GM23338 (cell line): ENCODE results near the gene UBN2. TPM values are rescaled to one million over a fixed set of nuclear protein-coding genes. Genes with fewer than 3 reads are reported as not detected.

Source experiments
- ATAC-seq: fragments of 200-7000 bp; cut with Tn5 transposase; 3 replicates; pipeline ENCODE4 v1.9.1; 2020
- DNase-seq: peaks from one replicate; pipeline ENCODE4 v3.0.0-alpha.2; 2015; ENCODE audit warnings: low spot score
- H2AFZ ChIP-seq: fragments of 200-600 bp; sonication (generic); 2 replicates; pipeline ENCODE4 v1.8.0; 2016; ENCODE audit warnings: antibody characterized with exemption, mild to moderate bottlenecking, moderate library complexity
- H3F3A ChIP-seq: fragments of 200-600 bp; sonication (generic); replicated peaks from 2 replicates; pipeline ENCODE4 v1.8.0; 2017; ENCODE audit warnings: antibody characterized with exemption, mixed run types, low read depth
- H3K27ac ChIP-seq: fragments of 200-600 bp; sonication (generic); 2 replicates; pipeline ENCODE4 v1.6.1; 2016; ENCODE audit warnings: low read depth
- H3K27me3 ChIP-seq: fragments of 200-600 bp; sonication (generic); 2 replicates; pipeline ENCODE4 v1.8.0; 2016; ENCODE audit warnings: mild to moderate bottlenecking, mixed run types, moderate library complexity; ENCODE audit not compliant: insufficient read depth
- H3K36me3 ChIP-seq: fragments of 200-600 bp; sonication (generic); 2 replicates; pipeline ENCODE4 v1.8.0; 2016; ENCODE audit warnings: mild to moderate bottlenecking; ENCODE audit not compliant: insufficient read depth
- H3K4me1 ChIP-seq: fragments of 200-600 bp; sonication (generic); 2 replicates; pipeline ENCODE4 v1.8.0; 2016; ENCODE audit warnings: mild to moderate bottlenecking, moderate library complexity; ENCODE audit not compliant: insufficient read depth
- H3K4me2 ChIP-seq: fragments of 200-600 bp; sonication (generic); 2 replicates; pipeline ENCODE4 v1.7.1; 2017; ENCODE audit warnings: mixed run types
- H3K4me3 ChIP-seq: fragments of 200-600 bp; sonication (generic); 2 replicates; pipeline ENCODE4 v1.6.1; 2016; ENCODE audit warnings: mixed run types
- H3K79me2 ChIP-seq: fragments of 200-600 bp; sonication (generic); replicated peaks from 2 replicates; pipeline ENCODE4 v1.8.0; 2017; ENCODE audit warnings: mild to moderate bottlenecking; ENCODE audit not compliant: insufficient read depth
- H3K9me2 ChIP-seq: fragments of 200-600 bp; sonication (generic); 2 replicates; pipeline ENCODE4 v1.8.0; 2017; ENCODE audit not compliant: insufficient read depth
- H4K20me1 ChIP-seq: fragments of 200-600 bp; sonication (generic); replicated peaks from 2 replicates; pipeline ENCODE4 v1.8.0; 2017; ENCODE audit warnings: mild to moderate bottlenecking; ENCODE audit not compliant: insufficient read depth
- H3K27ac Mint-ChIP-seq: 2 replicates; pipeline ENCODE4 v1.8.0; 2020; ENCODE audit warnings: inconsistent platforms, mild to moderate bottlenecking, moderate library complexity, mixed read lengths
- H3K27me3 Mint-ChIP-seq: 3 replicates; pipeline ENCODE4 v1.8.0; 2022; ENCODE audit warnings: low read depth, mild to moderate bottlenecking, moderate library complexity, mixed read lengths, inconsistent platforms; ENCODE audit not compliant: insufficient read depth, poor library complexity
- H3K36me3 Mint-ChIP-seq: 3 replicates; pipeline ENCODE4 v1.8.0; 2021; ENCODE audit warnings: low read depth, mild to moderate bottlenecking, inconsistent platforms, moderate library complexity, mixed read lengths
- H3K4me1 Mint-ChIP-seq: 3 replicates; pipeline ENCODE4 v1.8.0; 2020; ENCODE audit warnings: mild to moderate bottlenecking, inconsistent platforms, mixed read lengths
- H3K4me3 Mint-ChIP-seq: 3 replicates; pipeline ENCODE4 v1.8.0; 2021; ENCODE audit warnings: moderate library complexity, mild to moderate bottlenecking, inconsistent platforms, mixed read lengths
- H3K9me3 Mint-ChIP-seq: 3 replicates; pipeline ENCODE4 v1.8.0; 2020; ENCODE audit warnings: moderate library complexity, mild to moderate bottlenecking, inconsistent platforms, mixed read lengths
- CREB1 ChIP-seq: fragments of 250-450 bp; sonication (Bioruptor Pico); IDR thresholded peaks from 2 replicates; pipeline ENCODE4 v1.5.0; 2020; ENCODE audit warnings: low read depth, mild to moderate bottlenecking, moderate library complexity
- EZH2 ChIP-seq: fragments of 200-600 bp; sonication (generic); IDR thresholded peaks from one replicate; pipeline ENCODE4 v1.8.0; 2017; ENCODE audit warnings: antibody characterized with exemption, mild to moderate bottlenecking, low read depth; ENCODE audit not compliant: unreplicated experiment
- EZH2phosphoT487 ChIP-seq: fragments of 200-600 bp; sonication (generic); IDR thresholded peaks from one replicate; pipeline ENCODE4 v1.8.1; 2018; ENCODE audit warnings: antibody characterized with exemption; ENCODE audit not compliant: unreplicated experiment
- JUNB ChIP-seq: IDR thresholded peaks from one replicate; pipeline ENCODE4 v1.6.1; 2016; ENCODE audit warnings: antibody characterized with exemption; ENCODE audit not compliant: unreplicated experiment
- NANOG ChIP-seq: IDR thresholded peaks from 2 replicates; pipeline ENCODE4 v1.6.1; 2016; ENCODE audit warnings: antibody characterized with exemption, borderline replicate concordance
- STAT1 ChIP-seq: IDR thresholded peaks from one replicate; pipeline ENCODE4 v1.6.1; 2016; ENCODE audit warnings: antibody characterized with exemption; ENCODE audit not compliant: unreplicated experiment
- ZNF114 ChIP-seq: fragments of 250-450 bp; sonication (Bioruptor Pico); IDR thresholded peaks from 2 replicates; pipeline ENCODE4 v1.5.0; 2020; ENCODE audit warnings: mild to moderate bottlenecking, moderate library complexity
- ZNF331 ChIP-seq: fragments of 250-450 bp; sonication (Bioruptor Pico); IDR thresholded peaks from 2 replicates; pipeline ENCODE4 v1.5.0; 2020; ENCODE audit warnings: low read depth, mild to moderate bottlenecking, moderate library complexity
- polyA plus RNA-seq: library from polyadenylated mRNA; unstranded; fragments of >200 nt; fragmentation: Nextera tagmentation; extraction: Ambion mirVana; gene quantifications from 2 replicates; pipeline ENCODE4 v1.2.1, GENCODE V29; 2016
- total RNA-seq: library from RNA; depleted of rRNA; stranded (reverse); fragments of >200 nt; shearing (Covaris generic); gene quantifications from 2 replicates; pipeline ENCODE4 v1.2.3, GENCODE V29; 2014
- TF ChIP-seq, protein P1 (sequence below): fragments of 250-450 bp; sonication (Bioruptor Pico); IDR thresholded peaks from 2 replicates; pipeline ENCODE4 v1.5.0; 2020; ENCODE audit warnings: mild to moderate bottlenecking, moderate library complexity
- TF ChIP-seq, protein P2 (sequence below), 2 experiments: fragments of 200-600 bp in 1 of 2; sonication (generic) in 1 of 2; conservative IDR thresholded peaks; 2 replicates each; pipeline versions ENCODE4 v1.5.1 to v1.6.1; 2016 to 2017; ENCODE audit warnings: antibody characterized with exemption in 2 of 2, low read depth in 2 of 2, mild to moderate bottlenecking in 2 of 2, moderate library complexity in 1 of 2
- TF ChIP-seq, protein P3 (sequence below): IDR thresholded peaks from one replicate; pipeline ENCODE4 v1.6.1; 2018; ENCODE audit warnings: antibody characterized with exemption; ENCODE audit not compliant: unreplicated experiment

Gene UBN2
- total and polyA plus RNA-seq, 2 experiments from 2014 or later: 18.5 to 26.6 TPM

DNA sequence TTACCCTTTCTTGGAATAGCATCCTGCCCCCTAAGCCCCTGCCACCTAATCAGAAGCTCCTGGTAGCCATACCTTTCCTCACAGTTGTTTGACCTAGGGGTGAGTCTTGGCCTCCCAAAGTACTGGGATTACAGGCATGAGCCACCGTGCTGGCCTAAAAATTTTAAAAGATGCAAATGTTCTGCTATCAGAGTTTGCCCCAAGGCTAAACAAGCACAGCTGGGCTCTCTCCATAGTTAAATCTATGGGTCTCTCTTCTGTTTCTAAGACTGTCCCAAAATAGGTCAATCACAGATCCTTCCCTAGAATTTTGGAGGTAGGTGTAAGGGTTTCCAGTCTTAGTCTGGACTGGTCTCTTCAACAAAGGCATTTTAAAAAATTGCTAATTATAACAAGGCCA is 12.9 kb upstream of the UBN2 start (continued):
- TF ChIP-seq ZNF114 (CRISPR knock-in tag) (no peak), NANOG (no peak), CREB1 (CRISPR knock-in tag) (no peak)

DNA sequence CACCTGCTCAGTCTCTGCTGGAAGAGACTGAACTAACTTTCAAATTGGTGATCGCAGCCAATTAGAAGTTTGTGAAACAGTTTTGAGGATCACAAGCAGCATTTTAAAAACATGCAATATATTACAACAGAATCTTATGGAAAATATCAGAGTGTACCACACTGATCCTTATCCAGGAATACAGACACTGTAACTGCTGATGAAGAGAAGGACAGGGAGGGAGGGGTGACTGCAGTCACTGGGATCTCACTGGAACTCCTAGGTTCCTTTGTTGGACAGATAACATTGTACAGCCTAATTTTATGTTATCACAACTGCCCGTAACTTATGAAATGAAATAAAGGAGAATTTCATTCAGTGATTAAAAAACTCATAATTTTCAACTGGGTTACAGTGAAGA is 6.8 kb upstream of the UBN2 start:
- Mint-ChIP-seq H3K27me3 (no peaks in the 10 kb centered on the region), H3K36me3 (peaks cover 7% of the 10 kb centered on the region), H3K4me3 (no peak overlapping the region), H3K4me1 (no peaks in the 10 kb centered on the region), H3K27ac (no peak overlapping the region), H3K9me3 (peaks cover 28% of the 10 kb centered on the region)
- no peak for TF ChIP-seq EZH2phosphoT487
- TF ChIP-seq ZNF331 (CRISPR knock-in tag): no peak
- no peak for TF ChIP-seq ZNF114 (CRISPR knock-in tag)
- no peak for TF ChIP-seq EZH2
- TF ChIP-seq, protein P1, sequence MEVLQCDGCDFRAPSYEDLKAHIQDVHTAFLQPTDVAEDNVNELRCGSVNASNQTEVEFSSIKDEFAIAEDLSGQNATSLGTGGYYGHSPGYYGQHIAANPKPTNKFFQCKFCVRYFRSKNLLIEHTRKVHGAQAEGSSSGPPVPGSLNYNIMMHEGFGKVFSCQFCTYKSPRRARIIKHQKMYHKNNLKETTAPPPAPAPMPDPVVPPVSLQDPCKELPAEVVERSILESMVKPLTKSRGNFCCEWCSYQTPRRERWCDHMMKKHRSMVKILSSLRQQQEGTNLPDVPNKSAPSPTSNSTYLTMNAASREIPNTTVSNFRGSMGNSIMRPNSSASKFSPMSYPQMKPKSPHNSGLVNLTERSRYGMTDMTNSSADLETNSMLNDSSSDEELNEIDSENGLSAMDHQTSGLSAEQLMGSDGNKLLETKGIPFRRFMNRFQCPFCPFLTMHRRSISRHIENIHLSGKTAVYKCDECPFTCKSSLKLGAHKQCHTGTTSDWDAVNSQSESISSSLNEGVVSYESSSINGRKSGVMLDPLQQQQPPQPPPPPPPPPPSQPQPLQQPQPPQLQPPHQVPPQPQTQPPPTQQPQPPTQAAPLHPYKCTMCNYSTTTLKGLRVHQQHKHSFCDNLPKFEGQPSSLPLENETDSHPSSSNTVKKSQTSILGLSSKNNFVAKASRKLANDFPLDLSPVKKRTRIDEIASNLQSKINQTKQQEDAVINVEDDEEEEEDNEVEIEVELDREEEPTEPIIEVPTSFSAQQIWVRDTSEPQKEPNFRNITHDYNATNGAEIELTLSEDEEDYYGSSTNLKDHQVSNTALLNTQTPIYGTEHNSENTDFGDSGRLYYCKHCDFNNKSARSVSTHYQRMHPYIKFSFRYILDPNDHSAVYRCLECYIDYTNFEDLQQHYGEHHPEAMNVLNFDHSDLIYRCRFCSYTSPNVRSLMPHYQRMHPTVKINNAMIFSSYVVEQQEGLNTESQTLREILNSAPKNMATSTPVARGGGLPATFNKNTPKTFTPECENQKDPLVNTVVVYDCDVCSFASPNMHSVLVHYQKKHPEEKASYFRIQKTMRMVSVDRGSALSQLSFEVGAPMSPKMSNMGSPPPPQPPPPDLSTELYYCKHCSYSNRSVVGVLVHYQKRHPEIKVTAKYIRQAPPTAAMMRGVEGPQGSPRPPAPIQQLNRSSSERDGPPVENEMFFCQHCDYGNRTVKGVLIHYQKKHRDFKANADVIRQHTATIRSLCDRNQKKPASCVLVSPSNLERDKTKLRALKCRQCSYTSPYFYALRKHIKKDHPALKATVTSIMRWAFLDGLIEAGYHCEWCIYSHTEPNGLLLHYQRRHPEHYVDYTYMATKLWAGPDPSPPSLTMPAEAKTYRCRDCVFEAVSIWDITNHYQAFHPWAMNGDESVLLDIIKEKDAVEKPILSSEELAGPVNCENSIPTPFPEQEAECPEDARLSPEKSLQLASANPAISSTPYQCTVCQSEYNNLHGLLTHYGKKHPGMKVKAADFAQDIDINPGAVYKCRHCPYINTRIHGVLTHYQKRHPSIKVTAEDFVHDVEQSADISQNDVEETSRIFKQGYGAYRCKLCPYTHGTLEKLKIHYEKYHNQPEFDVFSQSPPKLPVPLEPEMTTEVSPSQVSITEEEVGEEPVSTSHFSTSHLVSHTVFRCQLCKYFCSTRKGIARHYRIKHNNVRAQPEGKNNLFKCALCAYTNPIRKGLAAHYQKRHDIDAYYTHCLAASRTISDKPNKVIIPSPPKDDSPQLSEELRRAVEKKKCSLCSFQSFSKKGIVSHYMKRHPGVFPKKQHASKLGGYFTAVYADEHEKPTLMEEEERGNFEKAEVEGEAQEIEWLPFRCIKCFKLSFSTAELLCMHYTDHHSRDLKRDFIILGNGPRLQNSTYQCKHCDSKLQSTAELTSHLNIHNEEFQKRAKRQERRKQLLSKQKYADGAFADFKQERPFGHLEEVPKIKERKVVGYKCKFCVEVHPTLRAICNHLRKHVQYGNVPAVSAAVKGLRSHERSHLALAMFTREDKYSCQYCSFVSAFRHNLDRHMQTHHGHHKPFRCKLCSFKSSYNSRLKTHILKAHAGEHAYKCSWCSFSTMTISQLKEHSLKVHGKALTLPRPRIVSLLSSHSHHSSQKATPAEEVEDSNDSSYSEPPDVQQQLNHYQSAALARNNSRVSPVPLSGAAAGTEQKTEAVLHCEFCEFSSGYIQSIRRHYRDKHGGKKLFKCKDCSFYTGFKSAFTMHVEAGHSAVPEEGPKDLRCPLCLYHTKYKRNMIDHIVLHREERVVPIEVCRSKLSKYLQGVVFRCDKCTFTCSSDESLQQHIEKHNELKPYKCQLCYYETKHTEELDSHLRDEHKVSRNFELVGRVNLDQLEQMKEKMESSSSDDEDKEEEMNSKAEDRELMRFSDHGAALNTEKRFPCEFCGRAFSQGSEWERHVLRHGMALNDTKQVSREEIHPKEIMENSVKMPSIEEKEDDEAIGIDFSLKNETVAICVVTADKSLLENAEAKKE: no peak
- TF ChIP-seq JUNB: no peak
- TF ChIP-seq, protein P2, sequence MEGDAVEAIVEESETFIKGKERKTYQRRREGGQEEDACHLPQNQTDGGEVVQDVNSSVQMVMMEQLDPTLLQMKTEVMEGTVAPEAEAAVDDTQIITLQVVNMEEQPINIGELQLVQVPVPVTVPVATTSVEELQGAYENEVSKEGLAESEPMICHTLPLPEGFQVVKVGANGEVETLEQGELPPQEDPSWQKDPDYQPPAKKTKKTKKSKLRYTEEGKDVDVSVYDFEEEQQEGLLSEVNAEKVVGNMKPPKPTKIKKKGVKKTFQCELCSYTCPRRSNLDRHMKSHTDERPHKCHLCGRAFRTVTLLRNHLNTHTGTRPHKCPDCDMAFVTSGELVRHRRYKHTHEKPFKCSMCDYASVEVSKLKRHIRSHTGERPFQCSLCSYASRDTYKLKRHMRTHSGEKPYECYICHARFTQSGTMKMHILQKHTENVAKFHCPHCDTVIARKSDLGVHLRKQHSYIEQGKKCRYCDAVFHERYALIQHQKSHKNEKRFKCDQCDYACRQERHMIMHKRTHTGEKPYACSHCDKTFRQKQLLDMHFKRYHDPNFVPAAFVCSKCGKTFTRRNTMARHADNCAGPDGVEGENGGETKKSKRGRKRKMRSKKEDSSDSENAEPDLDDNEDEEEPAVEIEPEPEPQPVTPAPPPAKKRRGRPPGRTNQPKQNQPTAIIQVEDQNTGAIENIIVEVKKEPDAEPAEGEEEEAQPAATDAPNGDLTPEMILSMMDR (conservative IDR thresholded peaks at IDR 0.05; ENCODE audit: low read depth in 2 of 2): no peak
- TF ChIP-seq, protein P3, sequence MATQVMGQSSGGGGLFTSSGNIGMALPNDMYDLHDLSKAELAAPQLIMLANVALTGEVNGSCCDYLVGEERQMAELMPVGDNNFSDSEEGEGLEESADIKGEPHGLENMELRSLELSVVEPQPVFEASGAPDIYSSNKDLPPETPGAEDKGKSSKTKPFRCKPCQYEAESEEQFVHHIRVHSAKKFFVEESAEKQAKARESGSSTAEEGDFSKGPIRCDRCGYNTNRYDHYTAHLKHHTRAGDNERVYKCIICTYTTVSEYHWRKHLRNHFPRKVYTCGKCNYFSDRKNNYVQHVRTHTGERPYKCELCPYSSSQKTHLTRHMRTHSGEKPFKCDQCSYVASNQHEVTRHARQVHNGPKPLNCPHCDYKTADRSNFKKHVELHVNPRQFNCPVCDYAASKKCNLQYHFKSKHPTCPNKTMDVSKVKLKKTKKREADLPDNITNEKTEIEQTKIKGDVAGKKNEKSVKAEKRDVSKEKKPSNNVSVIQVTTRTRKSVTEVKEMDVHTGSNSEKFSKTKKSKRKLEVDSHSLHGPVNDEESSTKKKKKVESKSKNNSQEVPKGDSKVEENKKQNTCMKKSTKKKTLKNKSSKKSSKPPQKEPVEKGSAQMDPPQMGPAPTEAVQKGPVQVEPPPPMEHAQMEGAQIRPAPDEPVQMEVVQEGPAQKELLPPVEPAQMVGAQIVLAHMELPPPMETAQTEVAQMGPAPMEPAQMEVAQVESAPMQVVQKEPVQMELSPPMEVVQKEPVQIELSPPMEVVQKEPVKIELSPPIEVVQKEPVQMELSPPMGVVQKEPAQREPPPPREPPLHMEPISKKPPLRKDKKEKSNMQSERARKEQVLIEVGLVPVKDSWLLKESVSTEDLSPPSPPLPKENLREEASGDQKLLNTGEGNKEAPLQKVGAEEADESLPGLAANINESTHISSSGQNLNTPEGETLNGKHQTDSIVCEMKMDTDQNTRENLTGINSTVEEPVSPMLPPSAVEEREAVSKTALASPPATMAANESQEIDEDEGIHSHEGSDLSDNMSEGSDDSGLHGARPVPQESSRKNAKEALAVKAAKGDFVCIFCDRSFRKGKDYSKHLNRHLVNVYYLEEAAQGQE: no peak
- TF ChIP-seq CREB1 (CRISPR knock-in tag): no peak
- TF ChIP-seq STAT1: no peak
- no peak overlapping the region for H2AFZ ChIP-seq
- DNase-seq (no peak), ATAC-seq (no peak)
- H3K4me3 ChIP-seq: no peak overlapping the region
- H4K20me1 ChIP-seq: no peaks in the 10 kb centered on the region
- no peak overlapping the region for H3K4me2 ChIP-seq
- no peaks in the 10 kb centered on the region for H3K27me3 ChIP-seq
- no peaks in the 10 kb centered on the region for H3K36me3 ChIP-seq
- H3F3A ChIP-seq: no peaks in the 10 kb centered on the region
- H3K4me1 ChIP-seq: 0 out of 2 replicates have a peak, but pooled peaks cover under 1% of the 10 kb centered on the region
- H3K79me2 ChIP-seq: no peaks in the 10 kb centered on the region
- no peaks in the 10 kb centered on the region for H3K9me2 ChIP-seq
- no peak overlapping the region for H3K27ac ChIP-seq
